HL-60 (cell line): ENCODE data around the gene RWDD2A.

Experiments used
- DNase-seq, 2 experiments: peaks; one replicate each; pipeline ENCODE4 v3.0.0-alpha.2; 2010 to 2020; ENCODE audit warnings: low read depth in 1 of 2, low spot score in 1 of 2
- H3K27ac ChIP-seq: fragments of 250-450 bp; sonication (Bioruptor Pico); replicated peaks from 2 replicates; pipeline ENCODE4 v1.5.1; 2020; ENCODE audit warnings: mild to moderate bottlenecking, moderate library complexity
- H3K27me3 ChIP-seq: fragments of 250-450 bp; sonication (Bioruptor Pico); 2 replicates; pipeline ENCODE4 v1.5.1; 2021; ENCODE audit warnings: mild to moderate bottlenecking, moderate library complexity; ENCODE audit not compliant: insufficient read depth, poor library complexity, severe bottlenecking
- H3K4me3 ChIP-seq: replicated peaks from 2 replicates; pipeline ENCODE4 v1.5.1; 2011; ENCODE audit warnings: mild to moderate bottlenecking, control low read depth, low read length; ENCODE audit not compliant: insufficient read depth
- CTCF ChIP-seq: IDR thresholded peaks from one replicate; pipeline ENCODE4 v1.5.1; 2011; ENCODE audit warnings: low read length, control low read depth, inconsistent platforms; ENCODE audit not compliant: insufficient read depth
- GABPA ChIP-seq: IDR thresholded peaks from 2 replicates; pipeline ENCODE4 v1.6.1; 2012; ENCODE audit warnings: low read depth
- POLR2AphosphoS5 ChIP-seq: IDR thresholded peaks from 2 replicates; pipeline ENCODE4 v1.6.1; 2012; ENCODE audit warnings: low read depth
- REST ChIP-seq: IDR thresholded peaks from 2 replicates; pipeline ENCODE4 v1.6.1; 2012; ENCODE audit warnings: low read depth; ENCODE audit not compliant: insufficient replicate concordance
- SPI1 ChIP-seq: IDR thresholded peaks from 2 replicates; pipeline ENCODE4 v1.6.1; 2012; ENCODE audit warnings: low read depth, mild to moderate bottlenecking, borderline replicate concordance

The RWDD2A gene

GRCh38 chr6:83215131-83216047 is 22.2 kb downstream of the RWDD2A start:
- H3K27ac ChIP-seq, result no peak overlapping the region
- H3K27me3 ChIP-seq, result no peaks in the 10 kb centered on the region
- TF ChIP-seq SPI1 (no peak), CTCF (peak; percentile 88)
- peak in 1 of 2 experiments; percentile 75 for DNase-seq
- H3K4me3 ChIP-seq, result no peak overlapping the region

- TF ChIP-seq POLR2AphosphoS5, result no peak
- no peak for TF ChIP-seq REST
- TF ChIP-seq SPI1, result no peak
- no peak for TF ChIP-seq GABPA
- TF ChIP-seq CTCF, result no peak
- Histone ChIP-seq H3K27ac (no peak overlapping the region), H3K27me3 (no peaks in the 10 kb centered on the region), H3K4me3 (no peak overlapping the region)
- no peak for DNase-seq
Measured at GRCh38 chr6:83216806-83217205, 23.6 kb downstream of the RWDD2A start.

GRCh38 chr6:83218646-83219045 is 25.5 kb downstream of the RWDD2A start:
- H3K27ac ChIP-seq, result no peak overlapping the region
- H3K4me3 ChIP-seq, result no peak overlapping the region
- no peak for DNase-seq
- no peaks in the 10 kb centered on the region for H3K27me3 ChIP-seq
- no peak for TF ChIP-seq REST
- TF ChIP-seq CTCF, result no peak
- TF ChIP-seq SPI1, result no peak
- no peak for TF ChIP-seq POLR2AphosphoS5
- TF ChIP-seq GABPA, result no peak
